Measurements from ENCODE around the gene KRTAP19-7. TPM values are rescaled to one million over a fixed set of nuclear protein-coding genes. Genes with fewer than 3 reads are reported as not detected.

The KRTAP19-7 gene
- total and polyA plus RNA-seq, 10 of the 15 experiments (the other 5 are each of a cell fraction or from before 2014, with no cell fraction given) = not detected

- H3K4me2 ChIP-seq (ENCODE audit: control insufficient read depth, insufficient read depth) = no peak within 1 kb of the TSS
- 60% methylated on average over 6 of the region's 6 CpGs for WGBS (ENCODE audit: insufficient coverage, insufficient replicate concordance, low lambda C conversion rate, missing lambda C conversion rate)
- no peak within 1 kb of the TSS for H3K4me3 ChIP-seq
- BruUV-seq (replicated peaks) = no TSS peak
- H3K9ac ChIP-seq (ENCODE audit: control insufficient read depth, insufficient read depth, low read length) = no peak within 1 kb of the TSS
- ATAC-seq = no peak
- FAIRE-seq = no peak
- DNase-seq (ENCODE audit: low read depth, low spot score) = no peak
- TF ChIP-seq RUNX3 (IDR thresholded peaks at IDR 0.05; ENCODE audit: low read length) = no peak
- intact Hi-C loops (cut with micrococcal nuclease; ENCODE audit: unreplicated experiment) = no loop called here
- no peaks in the 10 kb centered on the region for H4K20me1 ChIP-seq (ENCODE audit: control insufficient read depth, insufficient read depth)
- ChIA-PET POLR2A (no interaction called here), RAD21 (ENCODE audit: unreplicated experiment) (no interaction called here), SMC1A (ENCODE audit: uncharacterized antibody, unreplicated experiment) (no interaction called here), CTCF (no interaction called here)
- H3K79me2 ChIP-seq (ENCODE audit: control insufficient read depth, insufficient read depth, low read length) = no peaks in the 10 kb centered on the region
- no peaks in the 10 kb centered on the region for H3K27me3 ChIP-seq (replicated peaks in 1 of 2; ENCODE audit: control insufficient read depth in 2 of 2, insufficient read depth in 2 of 2, low read length in 1 of 2)
- no peak within 1 kb of the TSS for H3K27ac ChIP-seq (ENCODE audit: control insufficient read depth, insufficient read depth)
- no peak within 1 kb of the TSS for H2AFZ ChIP-seq (ENCODE audit: control insufficient read depth, low read depth, low read length)
- H3K9me3 ChIP-seq (replicated peaks; ENCODE audit: control insufficient read depth, insufficient read depth, low read length) = no peaks in the 10 kb centered on the region
- H3K36me3 ChIP-seq (ENCODE audit: control insufficient read depth in 2 of 2, insufficient read depth in 2 of 2, low read length in 1 of 2) = no peaks in the 10 kb centered on the region
- in situ Hi-C loops (cut with MboI) = no loop called here
- H3K4me1 ChIP-seq (ENCODE audit: control insufficient read depth, insufficient read depth, low read length) = no peaks in the 10 kb centered on the region
Measured at GRCh38 chr21:30598802-30599201, 37.7 kb upstream of the KRTAP19-7 start, which contains the start of gene KRTAP6-2. TSS of gene KRTAP6-2 (minus strand) at chr21:30598902. CDS start at chr21:30598874, 28 bp downstream.

DNA sequence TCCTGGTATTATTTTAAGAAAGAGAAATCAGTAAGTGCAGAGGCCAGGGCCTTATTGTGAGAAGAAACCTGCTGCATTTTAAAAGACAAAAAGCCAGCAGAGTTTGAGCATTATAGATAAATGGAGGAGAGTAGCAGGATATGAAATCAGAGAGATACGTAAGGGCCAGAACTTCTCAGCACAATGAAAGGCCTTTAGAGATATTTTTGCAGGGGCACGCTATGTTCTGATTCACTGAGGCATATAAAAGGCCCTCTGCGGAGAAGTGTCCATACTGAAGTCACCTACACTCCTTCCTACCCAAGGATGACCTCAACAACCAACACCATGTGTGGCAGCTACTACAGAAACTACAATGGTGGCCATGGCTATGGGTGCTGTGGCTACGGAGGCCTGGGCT lies 31.0 kb upstream of the KRTAP19-7 start, which contains the start of gene KRTAP6-3:
TSS of gene KRTAP6-3 (plus strand) at position 301 of the 400 bp plus-strand sequence. CDS start at position 307, 6 bp downstream.
- CTCF ChIA-PET = no interaction called here
- H3K9ac ChIP-seq (ENCODE audit: control insufficient read depth, insufficient read depth, low read length) = no peak within 1 kb of the TSS
- H3K9me3 ChIP-seq (replicated peaks; ENCODE audit: control insufficient read depth, insufficient read depth, low read length) = no peaks in the 10 kb centered on the region
- no peak within 1 kb of the TSS for H2AFZ ChIP-seq (ENCODE audit: control insufficient read depth, low read depth, low read length)
- RAD21 ChIA-PET (ENCODE audit: unreplicated experiment) = no interaction called here
- intact Hi-C loops (cut with micrococcal nuclease; ENCODE audit: unreplicated experiment) (no loop called here), in situ Hi-C loops (cut with MboI) (no loop called here)
- 20% methylated on average over 4 of the region's 4 CpGs for WGBS (ENCODE audit: insufficient coverage, insufficient replicate concordance, low lambda C conversion rate, missing lambda C conversion rate)
- no peak within 1 kb of the TSS for H3K27ac ChIP-seq (ENCODE audit: control insufficient read depth, insufficient read depth)
- POLR2A ChIA-PET = no interaction called here
- no peaks in the 10 kb centered on the region for H3K27me3 ChIP-seq (replicated peaks in 1 of 2; ENCODE audit: control insufficient read depth in 2 of 2, insufficient read depth in 2 of 2, low read length in 1 of 2)
- FAIRE-seq (no peak), ATAC-seq (no peak), DNase-seq (ENCODE audit: low read depth, low spot score) (no peak)
- H3K4me3 ChIP-seq = no peak within 1 kb of the TSS
- H3K4me2 ChIP-seq (ENCODE audit: control insufficient read depth, insufficient read depth) = no peak within 1 kb of the TSS
- no peaks in the 10 kb centered on the region for H3K36me3 ChIP-seq (ENCODE audit: control insufficient read depth in 2 of 2, insufficient read depth in 2 of 2, low read length in 1 of 2)
- TF ChIP-seq RB1 (IDR thresholded peaks at IDR 0.05; ENCODE audit: borderline replicate concordance) (no peak), GABPA (IDR thresholded peaks at IDR 0.05; ENCODE audit: low read depth) (no peak), HSF1 (IDR thresholded peaks at IDR 0.05; ENCODE audit: low read depth, low read length) (no peak), MTA3 (IDR thresholded peaks at IDR 0.05; ENCODE audit: borderline replicate concordance, low read length) (no peak), HCFC1 (IDR thresholded peaks at IDR 0.05; ENCODE audit: low read length) (no peak), EZH2 (IDR thresholded peaks at IDR 0.05; ENCODE audit: borderline replicate concordance, control insufficient read depth, low read depth, low read length) (no peak), BCL11A (IDR thresholded peaks at IDR 0.05; ENCODE audit: low read depth, low read length) (no peak), NFYB (IDR thresholded peaks at IDR 0.05; ENCODE audit: insufficient read depth, low read depth, low read length) (no peak), ATF3 (IDR thresholded peaks at IDR 0.05; ENCODE audit: borderline replicate concordance, extremely low read depth, low read depth, low read length) (no peak), BACH1 (IDR thresholded peaks at IDR 0.05; ENCODE audit: borderline replicate concordance) (no peak)
- TF ChIP-seq, protein P1, sequence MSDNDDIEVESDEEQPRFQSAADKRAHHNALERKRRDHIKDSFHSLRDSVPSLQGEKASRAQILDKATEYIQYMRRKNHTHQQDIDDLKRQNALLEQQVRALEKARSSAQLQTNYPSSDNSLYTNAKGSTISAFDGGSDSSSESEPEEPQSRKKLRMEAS (IDR thresholded peaks at IDR 0.05; ENCODE audit: low read depth, low read length) = no peak
- H4K20me1 ChIP-seq (ENCODE audit: control insufficient read depth, insufficient read depth) = no peaks in the 10 kb centered on the region
- H3K79me2 ChIP-seq (ENCODE audit: control insufficient read depth, insufficient read depth, low read length) = no peaks in the 10 kb centered on the region
- no peaks in the 10 kb centered on the region for H3K4me1 ChIP-seq (ENCODE audit: control insufficient read depth, insufficient read depth, low read length)
- no TSS peak for BruUV-seq (replicated peaks)
- SMC1A ChIA-PET (ENCODE audit: uncharacterized antibody, unreplicated experiment) = no interaction called here

Measured in GM12878 (cell line).